Measurements from ENCODE around the gene LIFR.

LIFR gene

GRCh38 chr5:38515646-38516045 is 40.8 kb downstream of the LIFR start:
- DNase-seq, result no peak

- no peak for DNase-seq
Observed at GRCh38 chr5:38515092-38515491, 41.4 kb downstream of the LIFR start.

- no peak for DNase-seq
Observed at GRCh38 chr5:38509185-38509584, 47.3 kb downstream of the LIFR start.

GRCh38 chr5:38506302-38506701 is 50.1 kb downstream of the LIFR start:
- DNase-seq, result no peak

GRCh38 chr5:38500573-38501260 is 55.7 kb downstream of the LIFR start:
- DNase-seq, result no peak

- no peak for DNase-seq
Observed at GRCh38 chr5:38497946-38498345, 58.5 kb downstream of the LIFR start.

GRCh38 chr5:38494763-38495162 is 61.7 kb downstream of the LIFR start:
- no peak for DNase-seq

GRCh38 chr5:38494175-38494574 is 62.3 kb downstream of the LIFR start:
- DNase-seq, result no peak

- no peak for DNase-seq
Observed at GRCh38 chr5:38483805-38484398, 72.5 kb downstream of the LIFR start.

GRCh38 chr5:38479315-38479904 is 77.0 kb downstream of the LIFR start:
- no peak for DNase-seq

- no peak for DNase-seq
Observed at GRCh38 chr5:38478878-38479277, 77.6 kb downstream of the LIFR start.

GRCh38 chr5:38478166-38478565 is 78.3 kb downstream of the LIFR start:
- DNase-seq, result no peak

GRCh38 chr5:38473008-38473407 is 83.4 kb downstream of the LIFR start:
- DNase-seq, result no peak

GRCh38 chr5:38472541-38472940 is 83.9 kb downstream of the LIFR start:
- DNase-seq, result no peak

- DNase-seq, result no peak
Observed at GRCh38 chr5:38471709-38472108, 84.7 kb downstream of the LIFR start.

GRCh38 chr5:38469707-38470267 is 86.7 kb downstream of the LIFR start:
- DNase-seq, result no peak

GRCh38 chr5:38468978-38469706 is 87.3 kb downstream of the LIFR start:
- no peak for DNase-seq

- no peak for DNase-seq
Observed at GRCh38 chr5:38468202-38468673, 88.2 kb downstream of the LIFR start.

- DNase-seq, result no peak
Observed at GRCh38 chr5:38467353-38468040, 88.9 kb downstream of the LIFR start.

- no peak for DNase-seq
Observed at GRCh38 chr5:38466424-38467189, 89.8 kb downstream of the LIFR start.

- DNase-seq, result no peak
Observed at GRCh38 chr5:38465702-38466423, 90.6 kb downstream of the LIFR start.
